Activated T-cell treated with anti-CD3 and anti-CD28 coated beads, Interleukin-2, amount 50 U/mL, for 24 hours (primary cell): ENCODE measurements around the gene TEX13D.
"Not testable (repeated sequence)": the region's sequence is repeated elsewhere in the genome, so short reads cannot be mapped to it uniquely, and the experiment has no call there.

Experiments
- DNase-seq: peaks from one replicate; pipeline ENCODE4 v3.0.0-alpha.2; 2020
- H3K27ac Mint-ChIP-seq: 2 replicates; pipeline ENCODE4 v1.8.0; 2020; ENCODE audit warnings: mild to moderate bottlenecking, mixed read lengths
- H3K27me3 Mint-ChIP-seq: 2 replicates; pipeline ENCODE4 v1.8.0; 2020; ENCODE audit warnings: mixed read lengths
- H3K36me3 Mint-ChIP-seq: 2 replicates; pipeline ENCODE4 v1.8.0; 2020; ENCODE audit warnings: low read depth, mixed read lengths
- H3K4me1 Mint-ChIP-seq: 2 replicates; pipeline ENCODE4 v1.8.0; 2020; ENCODE audit warnings: low read depth, mixed read lengths
- H3K4me3 Mint-ChIP-seq: 2 replicates; pipeline ENCODE4 v1.8.0; 2020; ENCODE audit warnings: mild to moderate bottlenecking, moderate library complexity, mixed read lengths
- H3K9me3 Mint-ChIP-seq: 2 replicates; pipeline ENCODE4 v1.8.0; 2020; ENCODE audit warnings: mixed read lengths

TEX13D gene

DNA sequence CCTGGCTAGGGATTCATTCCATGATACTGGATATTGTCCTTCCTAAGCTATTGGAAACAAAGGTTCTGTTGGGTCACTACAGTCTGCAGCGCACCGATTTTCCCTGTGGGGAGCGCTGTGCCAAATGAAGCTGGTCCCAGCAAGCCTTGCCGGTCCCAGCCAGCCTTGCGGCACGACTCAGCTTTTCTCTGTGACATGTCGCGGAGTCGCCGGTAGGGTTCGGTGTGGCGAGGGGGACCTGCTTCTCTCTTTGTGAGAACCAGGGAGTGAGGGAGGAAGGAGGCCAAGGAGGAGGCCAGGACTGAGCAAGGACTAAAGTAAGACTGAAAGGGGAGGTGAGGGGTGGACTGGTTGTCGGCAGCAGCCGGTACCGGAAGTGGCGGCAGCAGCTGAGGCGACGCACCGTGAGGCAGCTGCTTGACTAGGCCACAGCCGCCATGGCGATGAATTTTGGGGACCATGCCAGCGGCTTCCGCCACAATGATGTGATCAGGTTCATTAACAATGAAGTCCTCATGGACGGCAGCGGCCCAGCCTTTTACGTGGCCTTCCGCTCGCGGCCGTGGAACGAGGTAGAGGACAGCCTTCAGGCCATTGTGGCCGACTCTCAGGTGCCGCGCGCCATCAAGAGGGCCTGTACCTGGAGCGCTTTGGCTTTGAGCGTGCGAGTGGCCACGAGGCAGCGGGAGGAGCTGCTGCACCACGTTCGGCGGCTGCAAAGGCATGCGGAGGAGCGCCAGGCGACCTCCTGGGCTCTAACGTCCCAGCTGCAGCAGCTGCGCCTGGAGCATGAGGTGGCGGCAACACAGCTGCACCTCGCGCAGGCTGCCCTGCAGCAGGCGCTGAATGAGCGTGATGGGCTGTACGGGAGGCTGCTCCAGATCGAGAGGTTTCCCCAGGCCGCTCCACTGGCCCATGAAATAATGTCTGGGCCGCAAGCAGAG lies at the start of gene TEX13D:
Gene TEX13D, plus strand, starts transcription at position 180 of the 944 bp plus-strand sequence. Its CDS starts 258 bp downstream, at position 438.
- no peak within 1 kb of the TSS for H3K27ac Mint-ChIP-seq
- H3K4me1 Mint-ChIP-seq = peaks cover 34% of the 10 kb centered on the region
- DNase-seq = no peak
- H3K27me3 Mint-ChIP-seq = peaks cover 6% of the 10 kb centered on the region
- no peaks in the 10 kb centered on the region for H3K9me3 Mint-ChIP-seq
- no peak within 1 kb of the TSS for H3K4me3 Mint-ChIP-seq
- no peaks in the 10 kb centered on the region for H3K36me3 Mint-ChIP-seq

DNA sequence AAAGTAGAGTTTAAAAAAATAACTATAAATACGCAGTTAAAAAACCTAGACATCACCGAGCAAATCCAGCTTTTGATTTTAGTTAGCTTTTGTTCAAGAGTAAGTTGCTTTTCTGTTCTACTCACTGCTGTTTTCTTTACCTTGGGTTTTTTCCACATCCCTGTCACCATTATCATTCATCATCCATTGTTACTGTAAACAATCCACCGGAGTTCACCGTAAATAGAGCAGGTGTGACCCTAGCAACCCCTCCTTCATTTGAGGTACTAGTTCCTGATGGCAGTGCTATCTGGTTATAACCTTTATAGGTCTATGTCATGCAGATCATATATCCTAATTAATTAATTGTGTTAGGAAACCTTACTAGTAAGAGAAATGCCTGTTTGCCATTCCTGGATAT lies 43.0 kb upstream of the TEX13D start:
- Mint-ChIP-seq H3K4me1 (peaks cover 7% of the 10 kb centered on the region), H3K36me3 (no peaks in the 10 kb centered on the region), H3K27me3 (peaks cover 2% of the 10 kb centered on the region), H3K4me3 (no peak overlapping the region), H3K27ac (no peak overlapping the region), H3K9me3 (peaks cover 3% of the 10 kb centered on the region)
- no peak for DNase-seq

DNA sequence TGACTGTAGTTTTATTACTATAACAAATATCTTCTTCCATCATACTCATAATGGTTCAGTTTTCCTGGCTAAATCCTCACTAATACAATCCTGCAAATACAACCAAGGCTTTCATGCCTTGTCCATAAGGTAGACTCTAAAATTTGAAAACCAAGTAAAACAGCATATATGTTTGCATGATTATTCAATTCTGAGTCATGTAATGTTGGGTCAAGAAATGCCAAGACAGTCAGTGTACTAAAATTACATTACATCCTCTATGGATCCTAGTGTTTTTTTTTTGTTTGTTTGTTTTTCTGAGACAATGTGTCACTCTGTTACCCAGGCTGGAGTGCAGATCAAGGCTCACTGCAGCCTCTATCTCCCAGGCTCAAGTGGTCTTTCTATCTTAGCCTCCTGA lies 38.6 kb upstream of the TEX13D start:
- no peak for DNase-seq
- H3K9me3 Mint-ChIP-seq = peaks cover 6% of the 10 kb centered on the region
- no peak overlapping the region for H3K27ac Mint-ChIP-seq
- no peak overlapping the region for H3K4me3 Mint-ChIP-seq
- H3K4me1 Mint-ChIP-seq = peaks cover 20% of the 10 kb centered on the region
- H3K27me3 Mint-ChIP-seq = peaks cover 20% of the 10 kb centered on the region
- no peaks in the 10 kb centered on the region for H3K36me3 Mint-ChIP-seq

DNA sequence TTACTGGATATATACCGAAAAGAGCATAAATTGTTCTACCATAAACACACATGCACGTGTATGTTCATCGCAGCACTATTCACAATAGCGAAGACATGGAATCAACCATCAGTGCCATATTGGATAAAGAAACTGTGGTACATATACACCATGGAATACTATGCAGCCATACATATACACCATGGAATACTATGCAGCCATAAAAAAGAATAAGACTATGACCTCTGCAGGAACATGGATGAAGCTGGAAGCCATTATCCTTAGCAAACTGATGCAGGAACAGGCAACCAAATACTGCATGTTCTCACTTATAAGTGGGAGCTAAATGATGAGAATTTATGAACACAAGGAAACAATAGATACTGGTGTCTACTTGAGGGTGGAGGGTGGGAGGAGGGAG lies 33.1 kb upstream of the TEX13D start:
- not testable (repeated sequence) for H3K27ac Mint-ChIP-seq, H3K4me3 Mint-ChIP-seq, H3K36me3 Mint-ChIP-seq, DNase-seq
- H3K9me3 Mint-ChIP-seq = peaks cover 18% of the 10 kb centered on the region
- peaks cover 28% of the 10 kb centered on the region for H3K27me3 Mint-ChIP-seq
- H3K4me1 Mint-ChIP-seq = peaks cover 40% of the 10 kb centered on the region

DNA sequence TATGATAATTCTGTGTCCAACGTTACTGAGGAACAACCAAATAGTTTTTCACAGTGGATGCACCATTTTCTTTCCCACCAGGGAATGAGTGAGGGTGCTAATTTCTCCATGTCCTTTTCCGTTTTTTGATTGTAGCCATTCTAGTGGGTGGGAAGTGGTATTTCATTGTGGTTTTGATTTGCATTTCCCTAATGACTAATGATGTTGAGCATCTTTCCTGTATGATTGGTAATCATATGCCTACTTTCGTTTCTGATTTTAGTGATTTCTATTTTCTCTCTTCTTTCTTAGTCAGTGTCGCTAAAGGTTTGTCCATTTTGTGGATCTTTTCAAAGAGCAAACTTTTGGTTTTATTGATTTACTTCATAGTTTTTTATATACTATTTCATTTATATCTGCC lies 32.1 kb upstream of the TEX13D start:
- peaks cover 14% of the 10 kb centered on the region for H3K9me3 Mint-ChIP-seq
- DNase-seq = no peak
- peaks cover 29% of the 10 kb centered on the region for H3K4me1 Mint-ChIP-seq
- peaks cover 34% of the 10 kb centered on the region for H3K27me3 Mint-ChIP-seq
- H3K4me3 Mint-ChIP-seq = peak overlapping the region; percentile 61
- H3K36me3 Mint-ChIP-seq = no peaks in the 10 kb centered on the region
- H3K27ac Mint-ChIP-seq = peak overlapping the region; percentile 78

DNA sequence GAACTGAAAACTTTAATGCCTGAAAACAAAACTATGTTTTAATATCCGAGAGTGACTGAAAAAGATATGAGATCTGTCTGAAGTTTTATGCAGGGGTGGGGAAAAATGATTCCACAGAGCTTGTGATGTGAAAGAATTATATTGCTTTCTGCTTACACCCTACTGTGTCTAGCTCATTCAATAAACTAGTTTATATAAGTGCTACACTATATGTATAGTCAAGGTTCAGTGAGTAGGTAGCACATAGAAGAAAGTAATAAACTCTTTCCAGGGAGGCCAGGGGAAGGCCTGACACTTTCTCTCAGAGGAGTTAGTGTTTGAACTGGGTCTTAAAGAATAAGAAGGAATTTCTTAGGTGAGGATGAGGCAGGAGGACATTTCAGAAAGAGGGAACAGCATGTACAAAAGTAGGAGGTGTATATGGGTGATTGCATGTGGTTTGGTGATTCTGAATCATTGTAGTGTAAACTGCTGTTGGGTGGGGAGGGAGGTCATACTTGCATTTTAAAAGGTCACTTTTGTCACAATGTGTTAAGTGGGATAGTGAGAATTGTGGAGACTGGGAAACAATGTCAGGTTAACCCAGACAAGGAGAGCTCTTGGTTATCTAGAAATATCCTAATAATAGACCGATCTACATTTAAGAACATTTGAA lies 25.1 kb upstream of the TEX13D start:
- H3K27ac Mint-ChIP-seq = peak overlapping the region; percentile 0
- peaks cover 51% of the 10 kb centered on the region for H3K27me3 Mint-ChIP-seq
- DNase-seq = no peak
- peaks cover 12% of the 10 kb centered on the region for H3K4me1 Mint-ChIP-seq
- H3K4me3 Mint-ChIP-seq = no peak overlapping the region
- no peaks in the 10 kb centered on the region for H3K36me3 Mint-ChIP-seq
- H3K9me3 Mint-ChIP-seq = no peaks in the 10 kb centered on the region

DNA sequence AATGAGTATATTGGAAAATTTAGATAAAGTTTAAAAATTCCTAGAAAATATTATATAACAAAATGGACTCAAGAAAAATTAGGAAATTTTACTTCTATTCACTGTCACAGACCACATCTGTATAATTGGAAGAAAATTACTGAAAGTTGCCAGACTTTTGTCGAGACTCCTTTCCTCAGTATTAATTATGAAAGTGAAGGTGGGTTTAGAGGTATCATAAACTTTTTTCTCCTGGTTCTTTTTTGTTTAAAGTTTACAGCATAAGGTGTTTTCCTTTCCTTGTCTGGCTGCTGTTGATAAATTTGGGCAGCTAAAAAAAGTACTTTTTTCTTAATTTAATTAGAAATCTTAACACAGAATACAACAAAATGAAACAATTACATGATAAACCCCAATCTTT lies 6.7 kb upstream of the TEX13D start:
- Mint-ChIP-seq H3K27me3 (peaks cover 10% of the 10 kb centered on the region), H3K4me1 (peaks cover 16% of the 10 kb centered on the region), H3K36me3 (no peaks in the 10 kb centered on the region), H3K9me3 (no peaks in the 10 kb centered on the region), H3K4me3 (no peak overlapping the region), H3K27ac (no peak overlapping the region)
- no peak for DNase-seq

DNA sequence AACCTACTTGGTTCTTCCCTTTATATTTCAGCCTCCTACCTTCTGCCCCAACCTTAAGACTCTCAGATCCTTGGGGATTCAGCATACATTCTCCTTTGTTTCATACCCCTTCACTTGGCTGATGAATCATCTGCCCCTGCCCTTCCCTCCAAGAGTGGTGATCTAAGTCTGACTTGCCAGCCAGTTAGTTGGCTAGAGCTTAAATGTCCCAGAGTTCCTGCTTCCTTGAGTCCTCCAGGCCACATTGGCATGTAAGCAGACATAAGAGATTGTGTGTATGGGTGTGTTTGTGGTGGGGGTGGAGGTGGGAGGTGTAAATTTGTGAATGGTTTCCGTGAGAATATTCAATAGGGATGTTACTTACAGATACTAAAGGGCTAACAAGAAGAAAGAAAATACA lies 3.7 kb upstream of the TEX13D start:
- Mint-ChIP-seq H3K4me1 (peaks cover 19% of the 10 kb centered on the region), H3K9me3 (no peaks in the 10 kb centered on the region), H3K36me3 (no peaks in the 10 kb centered on the region), H3K27ac (no peak overlapping the region), H3K27me3 (peaks cover 6% of the 10 kb centered on the region), H3K4me3 (no peak overlapping the region)
- no peak for DNase-seq

DNA sequence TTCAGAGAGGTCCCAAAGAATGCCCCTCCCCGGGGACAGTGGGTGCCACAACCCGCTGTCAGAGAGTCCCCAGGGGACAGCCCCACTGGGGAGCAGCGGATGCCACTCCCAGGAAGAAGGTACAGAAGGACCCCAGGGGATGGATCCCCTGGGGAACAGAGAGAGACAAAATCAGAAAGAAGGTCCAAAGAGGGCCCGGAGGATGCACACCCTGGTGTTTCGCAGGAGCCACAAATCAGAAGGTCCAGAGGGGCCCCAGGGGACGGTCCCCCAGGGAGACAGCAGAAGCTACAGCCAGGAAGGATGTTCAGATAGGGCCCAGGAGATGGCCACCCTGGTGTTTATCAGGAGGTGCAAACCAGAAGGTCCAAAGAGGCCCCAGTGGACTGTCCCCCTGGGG lies 1.4 kb downstream of the TEX13D start:
- Mint-ChIP-seq H3K27ac (no peak overlapping the region), H3K4me1 (peaks cover 30% of the 10 kb centered on the region), H3K36me3 (no peaks in the 10 kb centered on the region), H3K27me3 (peaks cover 6% of the 10 kb centered on the region), H3K9me3 (no peaks in the 10 kb centered on the region), H3K4me3 (no peak overlapping the region)
- DNase-seq = no peak

DNA sequence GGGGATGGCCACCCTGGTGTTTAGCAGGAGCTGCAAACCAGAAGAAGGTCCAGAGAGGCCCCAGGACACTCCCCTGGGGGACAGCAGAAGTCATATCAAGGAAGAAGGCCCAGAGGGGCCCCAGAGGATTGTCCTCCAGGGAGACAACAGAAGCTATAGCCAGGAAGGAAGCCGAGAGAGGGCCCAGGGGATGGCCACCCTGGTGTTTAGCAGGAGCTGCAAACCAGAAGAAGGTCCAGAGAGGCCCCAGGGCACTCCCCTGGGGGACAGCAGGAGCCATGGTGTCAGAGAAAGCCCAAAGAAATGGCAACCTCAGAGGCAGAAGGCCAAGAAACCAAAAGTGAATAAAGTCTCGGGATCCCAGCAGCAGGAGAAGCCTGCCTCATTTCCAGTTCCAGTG lies 2.1 kb downstream of the TEX13D start:
- H3K4me3 Mint-ChIP-seq, H3K27ac Mint-ChIP-seq, H3K36me3 Mint-ChIP-seq, H3K27me3 Mint-ChIP-seq, H3K9me3 Mint-ChIP-seq, DNase-seq: not testable (repeated sequence)
- H3K4me1 Mint-ChIP-seq = peaks cover 31% of the 10 kb centered on the region

DNA sequence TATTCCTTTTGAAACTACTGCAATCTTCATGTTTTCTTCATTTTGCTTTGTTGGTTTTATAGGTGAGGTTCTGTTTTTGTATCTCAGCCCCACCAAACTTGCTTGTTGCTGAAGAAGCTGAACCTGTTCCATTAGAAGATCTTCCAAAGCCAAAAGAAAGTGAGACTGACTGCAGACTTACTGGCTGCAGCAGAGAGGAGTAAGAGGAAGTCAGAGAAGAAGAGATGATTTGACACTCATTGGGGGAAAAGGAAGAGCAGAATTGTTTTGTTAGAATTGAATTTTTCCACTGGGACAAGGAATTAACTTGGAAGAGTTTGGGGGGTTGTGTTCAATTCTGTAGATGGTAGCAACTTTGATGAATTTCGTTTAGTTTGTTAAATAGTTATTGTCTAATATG lies 3.1 kb downstream of the TEX13D start:
- DNase-seq = no peak
- Mint-ChIP-seq H3K27me3 (peaks cover 2% of the 10 kb centered on the region), H3K4me1 (peaks cover 30% of the 10 kb centered on the region), H3K36me3 (no peaks in the 10 kb centered on the region), H3K27ac (no peak overlapping the region), H3K4me3 (no peak overlapping the region), H3K9me3 (no peaks in the 10 kb centered on the region)

DNA sequence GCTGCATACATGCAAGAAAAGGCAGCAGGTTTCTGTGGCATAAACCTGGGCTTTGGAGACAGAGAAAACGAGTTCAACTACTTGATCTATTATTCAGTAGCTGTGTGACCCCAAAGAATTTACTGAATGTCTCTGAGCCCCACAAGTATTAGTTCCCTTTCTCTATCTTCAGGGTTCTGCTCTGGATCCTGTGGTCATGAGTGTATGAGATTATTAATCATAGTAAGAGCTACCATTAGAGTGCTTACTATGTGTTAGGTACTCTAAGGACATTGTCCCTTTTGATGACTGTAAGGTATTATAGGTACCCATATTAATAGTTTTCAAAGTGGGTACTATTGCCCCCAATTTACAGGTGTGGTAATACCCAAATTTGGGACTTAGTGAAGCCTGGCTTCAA lies 5.5 kb downstream of the TEX13D start:
- no peaks in the 10 kb centered on the region for H3K27me3 Mint-ChIP-seq
- no peak for DNase-seq

DNA sequence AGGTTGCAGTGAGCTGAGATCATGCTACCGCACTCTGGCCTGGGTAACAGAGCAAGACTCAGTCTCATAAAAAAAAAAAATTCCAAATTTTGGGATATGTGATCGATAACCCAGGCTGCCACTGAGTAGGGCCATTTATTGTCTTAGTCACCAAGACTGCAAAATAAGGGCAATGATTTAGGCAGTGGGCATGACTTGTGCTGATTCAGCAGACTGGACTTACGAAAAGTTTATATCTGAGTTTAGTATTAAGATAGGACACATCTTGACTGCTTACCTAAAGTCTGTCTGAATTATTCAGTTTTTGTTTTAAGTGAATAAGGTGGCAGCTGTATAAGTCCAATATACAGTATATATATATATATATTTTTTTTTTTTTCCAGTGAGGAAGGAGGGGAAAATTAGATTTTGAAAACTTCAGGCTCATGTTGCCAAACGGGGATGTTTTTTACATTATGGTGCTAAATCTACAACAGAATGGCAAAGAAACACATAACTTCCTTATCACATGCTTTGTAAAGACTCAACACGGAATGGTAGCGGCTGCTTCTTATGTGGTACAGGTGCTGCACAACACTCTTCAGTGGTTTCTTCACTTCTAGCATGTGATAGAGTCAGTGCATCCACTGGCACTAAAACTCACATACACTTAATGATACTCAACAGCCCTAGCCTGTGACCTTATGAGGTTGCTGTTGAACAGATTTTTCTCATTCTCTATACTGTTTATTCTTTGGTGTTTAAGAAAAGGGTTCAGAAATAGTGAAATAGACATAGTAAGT lies 6.5 kb downstream of the TEX13D start:
- Mint-ChIP-seq H3K36me3 (no peaks in the 10 kb centered on the region), H3K4me3 (no peak overlapping the region), H3K4me1 (peaks cover 59% of the 10 kb centered on the region), H3K9me3 (no peaks in the 10 kb centered on the region), H3K27me3 (no peaks in the 10 kb centered on the region), H3K27ac (no peak overlapping the region)
- no peak for DNase-seq

More for the DNA sequence above, 5.5 kb downstream of the TEX13D start:
- no peaks in the 10 kb centered on the region for H3K9me3 Mint-ChIP-seq
- peaks cover 49% of the 10 kb centered on the region for H3K4me1 Mint-ChIP-seq
- H3K27ac Mint-ChIP-seq = no peak overlapping the region
- H3K36me3 Mint-ChIP-seq = no peaks in the 10 kb centered on the region
- no peak overlapping the region for H3K4me3 Mint-ChIP-seq

DNA sequence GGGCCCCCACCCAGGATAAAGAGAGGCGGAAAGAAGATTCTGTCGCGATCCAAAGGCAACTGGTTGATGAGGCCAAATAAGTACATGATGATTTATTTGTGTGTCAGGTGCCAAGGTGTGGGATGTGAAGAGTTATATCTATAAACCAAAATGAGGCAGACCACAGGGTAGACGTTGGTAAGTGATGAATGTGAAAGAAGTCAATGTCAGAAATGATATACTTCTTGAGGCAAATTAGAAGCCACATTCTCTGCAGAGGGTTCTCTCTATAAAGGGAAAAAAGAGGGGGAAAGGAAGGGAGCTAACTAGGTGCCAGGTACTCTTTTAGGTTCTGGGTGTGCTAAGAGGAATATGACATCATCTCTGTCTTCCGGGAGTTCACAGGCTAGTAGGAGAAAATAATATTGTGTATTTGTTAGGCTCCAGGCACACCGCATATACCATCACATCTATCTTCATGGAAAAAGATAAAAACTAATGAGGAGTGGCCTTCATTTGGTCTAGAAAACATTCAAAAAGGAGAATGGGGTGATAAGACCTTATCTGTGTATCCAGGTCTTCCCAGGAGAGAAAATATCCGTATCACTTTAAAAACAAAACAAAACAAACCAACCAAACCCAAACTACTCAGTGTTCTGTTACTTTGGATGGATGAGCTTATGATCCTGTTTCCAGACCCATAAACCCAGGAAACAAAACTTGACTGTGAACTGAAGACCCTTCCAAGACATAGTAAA lies 9.1 kb downstream of the TEX13D start:
- peaks cover 74% of the 10 kb centered on the region for H3K4me1 Mint-ChIP-seq

More for the DNA sequence above, 9.1 kb downstream of the TEX13D start:
- no peak for DNase-seq
- H3K27ac Mint-ChIP-seq = peak overlapping the region; percentile 82
- H3K9me3 Mint-ChIP-seq = no peaks in the 10 kb centered on the region
- peaks cover 4% of the 10 kb centered on the region for H3K36me3 Mint-ChIP-seq
- peak overlapping the region; percentile 18 for H3K4me3 Mint-ChIP-seq
- H3K27me3 Mint-ChIP-seq = peaks cover 3% of the 10 kb centered on the region
